Body of pancreas (tissue), 4 donors: Measurements from ENCODE around the gene ANTXR1.

Experiments
- POLR2A ChIP-seq, 3 donors: fragments of 450-650 bp; IDR thresholded peaks; one replicate each; pipeline ENCODE4 v1.6.1; 2016; ENCODE audit warnings: antibody characterized with exemption in 3 of 3, mild to moderate bottlenecking in 2 of 3
- TF ChIP-seq, protein P1 (sequence below), 7 experiments: fragments of 450-650 bp in 4 of 7; fragments of 200-600 bp in 3 of 7; sonication (generic) in 3 of 7; IDR thresholded peaks; one replicate each; pipeline ENCODE4 v1.5.1; 2016 to 2019; ENCODE audit warnings: antibody characterized with exemption in 7 of 7

DNA sequence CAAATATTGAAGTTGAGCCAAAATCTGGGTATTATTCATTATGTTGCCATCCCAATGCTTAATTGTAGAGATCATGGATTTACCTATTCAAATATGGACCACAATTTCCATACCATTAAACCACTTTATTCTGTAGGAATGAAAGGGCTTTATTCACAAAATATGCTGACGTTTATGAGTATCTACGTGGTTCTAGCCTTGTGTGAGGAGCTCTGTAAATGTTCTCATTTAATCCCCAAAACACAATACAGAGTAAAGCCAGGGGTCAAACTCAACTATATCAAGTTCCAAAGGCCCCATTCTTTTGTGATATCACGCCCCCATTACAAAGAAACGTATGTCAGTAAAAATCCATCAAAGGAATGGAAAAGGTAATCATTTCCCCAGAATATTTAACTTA lies 61.9 kb downstream of the ANTXR1 start:
- TF ChIP-seq, protein P1, sequence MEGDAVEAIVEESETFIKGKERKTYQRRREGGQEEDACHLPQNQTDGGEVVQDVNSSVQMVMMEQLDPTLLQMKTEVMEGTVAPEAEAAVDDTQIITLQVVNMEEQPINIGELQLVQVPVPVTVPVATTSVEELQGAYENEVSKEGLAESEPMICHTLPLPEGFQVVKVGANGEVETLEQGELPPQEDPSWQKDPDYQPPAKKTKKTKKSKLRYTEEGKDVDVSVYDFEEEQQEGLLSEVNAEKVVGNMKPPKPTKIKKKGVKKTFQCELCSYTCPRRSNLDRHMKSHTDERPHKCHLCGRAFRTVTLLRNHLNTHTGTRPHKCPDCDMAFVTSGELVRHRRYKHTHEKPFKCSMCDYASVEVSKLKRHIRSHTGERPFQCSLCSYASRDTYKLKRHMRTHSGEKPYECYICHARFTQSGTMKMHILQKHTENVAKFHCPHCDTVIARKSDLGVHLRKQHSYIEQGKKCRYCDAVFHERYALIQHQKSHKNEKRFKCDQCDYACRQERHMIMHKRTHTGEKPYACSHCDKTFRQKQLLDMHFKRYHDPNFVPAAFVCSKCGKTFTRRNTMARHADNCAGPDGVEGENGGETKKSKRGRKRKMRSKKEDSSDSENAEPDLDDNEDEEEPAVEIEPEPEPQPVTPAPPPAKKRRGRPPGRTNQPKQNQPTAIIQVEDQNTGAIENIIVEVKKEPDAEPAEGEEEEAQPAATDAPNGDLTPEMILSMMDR (IDR thresholded peaks at IDR 0.05): no peak
- TF ChIP-seq POLR2A (IDR thresholded peaks at IDR 0.05): no peak
